GM20000 (cell line): ENCODE results near the gene LEP.

Experiments used
- DNase-seq: peaks from one replicate; pipeline ENCODE4 v3.0.0; 2012; ENCODE audit warnings: low spot score
- CTCF ChIP-seq: IDR thresholded peaks from 2 replicates; pipeline ENCODE4 v1.5.1; 2012; ENCODE audit warnings: mild to moderate bottlenecking, control low read depth; ENCODE audit errors: extremely low read depth, missing control alignments

LEP gene

DNA sequence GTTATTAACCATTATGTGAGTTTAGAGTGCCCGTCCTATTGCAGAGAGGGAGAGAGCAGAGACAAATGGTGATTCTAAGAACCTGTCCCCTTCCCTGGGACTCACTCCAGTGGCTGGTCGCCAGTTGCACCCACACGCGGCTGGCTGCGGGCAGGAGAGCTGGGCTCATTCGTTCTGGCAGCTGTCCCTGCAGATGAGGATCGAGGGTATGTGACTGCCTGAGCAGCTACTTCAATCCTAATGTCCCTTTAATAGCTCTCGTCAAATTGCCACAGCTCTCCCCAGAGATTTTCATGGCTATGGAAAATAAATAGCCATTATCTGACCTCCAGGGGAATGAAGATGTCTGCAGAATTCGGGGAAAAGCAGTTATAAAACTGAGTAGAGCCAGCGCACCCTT lies 61.1 kb downstream of the LEP start:
- no peak for TF ChIP-seq CTCF
- no peak for DNase-seq

GRCh38 chr7:128303133-128303532 lies 62.1 kb downstream of the LEP start:
- TF ChIP-seq CTCF, result no peak
- no peak for DNase-seq

- TF ChIP-seq CTCF, result no peak
- DNase-seq, result no peak
Measured at GRCh38 chr7:128303643-128304042, 62.6 kb downstream of the LEP start.

- no peak for DNase-seq
Measured at GRCh38 chr7:128304212-128304611, 63.1 kb downstream of the LEP start.

GRCh38 chr7:128307061-128307460 lies 66.0 kb downstream of the LEP start:
- TF ChIP-seq CTCF, result no peak

More at GRCh38 chr7:128304212-128304611, 63.1 kb downstream of the LEP start:
- TF ChIP-seq CTCF, result no peak

More at GRCh38 chr7:128307061-128307460, 66.0 kb downstream of the LEP start:
- no peak for DNase-seq
